Activated CD4-positive, alpha-beta memory T cell treated with anti-CD3 and anti-CD28 coated beads for 36 hours (primary cell): ENCODE results near the gene HTRA3. TPM values are rescaled to one million over a fixed set of nuclear protein-coding genes. Genes with fewer than 3 reads are reported as not detected.

ENCODE experiments used
- CTCF ChIA-PET: fragments of 350-600 bp; sonication (Branson Sonifier 250); formaldehyde crosslinking; loops from one replicate; lab custom pipeline; 2021; ENCODE audit warnings: antibody characterized with exemption, inconsistent platforms; lab: Charles Lee
- POLR2A ChIA-PET: fragments of 350-600 bp; sonication (Branson Sonifier 250); formaldehyde crosslinking; loops from one replicate; lab custom pipeline; 2021; ENCODE audit warnings: antibody characterized with exemption; lab: Charles Lee
- DNase-seq: peaks from one replicate; pipeline ENCODE4 v3.0.0-alpha.2; 2020
- H3K27ac Mint-ChIP-seq: one replicate; pipeline ENCODE4 v1.8.0; 2021; ENCODE audit warnings: mixed read lengths
- H3K27me3 Mint-ChIP-seq: one replicate; pipeline ENCODE4 v1.8.0; 2021; ENCODE audit warnings: mixed read lengths
- H3K36me3 Mint-ChIP-seq: one replicate; pipeline ENCODE4 v1.8.0; 2021; ENCODE audit warnings: mixed read lengths
- H3K4me1 Mint-ChIP-seq: one replicate; pipeline ENCODE4 v1.8.0; 2021; ENCODE audit warnings: low read depth, mixed read lengths
- H3K4me3 Mint-ChIP-seq: one replicate; pipeline ENCODE4 v1.8.0; 2021; ENCODE audit warnings: mild to moderate bottlenecking, mixed read lengths
- H3K9me3 Mint-ChIP-seq: one replicate; pipeline ENCODE4 v1.8.0; 2021; ENCODE audit warnings: mixed read lengths
- intact Hi-C: fragments of 100-400 bp; cut with micrococcal nuclease; formaldehyde crosslinking; loops from one replicate; pipeline ENCODE4 v1.15.1; 2023
- total RNA-seq, 2 experiments: library from RNA; stranded (reverse); gene quantifications; one replicate each; pipeline ENCODE4 v1.2.3, GENCODE V29; 2021

The HTRA3 gene
- total RNA-seq, 2 experiments from 2014 or later, result not detected

DNA sequence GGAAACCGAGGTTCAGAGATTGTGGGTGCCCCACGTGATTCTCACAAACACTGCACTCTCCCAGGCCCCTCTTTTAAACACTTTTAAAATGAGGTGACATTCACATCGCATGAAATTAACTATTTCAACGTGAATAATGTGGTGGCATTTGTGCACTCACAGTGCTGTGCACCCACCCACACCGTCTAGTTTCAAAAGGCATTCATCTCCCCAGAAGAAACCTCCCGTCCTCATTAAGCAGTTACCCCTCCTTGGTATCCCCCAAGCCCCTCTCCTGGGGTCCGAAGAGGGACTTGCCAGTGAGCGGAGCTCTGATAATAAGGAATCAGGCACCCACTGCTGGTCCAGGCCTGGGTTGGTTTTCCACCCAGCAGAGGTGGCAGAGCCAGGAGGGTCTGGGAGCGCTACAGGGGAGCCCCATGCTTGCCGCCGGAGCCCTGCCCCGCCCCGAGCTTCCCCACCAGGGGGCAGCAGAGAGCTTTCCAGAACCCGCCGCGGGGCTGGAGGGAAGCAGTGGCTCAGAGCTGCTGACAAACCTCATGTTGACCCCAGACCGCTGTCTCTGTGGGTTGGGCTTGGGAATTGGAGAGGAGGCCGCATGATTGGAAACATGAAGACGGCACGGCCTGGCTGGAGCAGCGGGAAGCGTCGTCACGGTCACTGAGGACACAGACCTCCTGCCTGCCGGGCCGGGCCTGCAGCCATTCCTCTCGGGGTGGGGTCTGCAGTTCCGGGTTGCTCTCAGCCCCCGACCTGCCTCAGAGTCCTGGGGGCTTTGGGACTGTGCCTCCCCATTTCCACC, 27.5 kb upstream of the HTRA3 start:
- POLR2A ChIA-PET, result no interaction called here
- H3K9me3 Mint-ChIP-seq, result no peaks in the 10 kb centered on the region

DNA sequence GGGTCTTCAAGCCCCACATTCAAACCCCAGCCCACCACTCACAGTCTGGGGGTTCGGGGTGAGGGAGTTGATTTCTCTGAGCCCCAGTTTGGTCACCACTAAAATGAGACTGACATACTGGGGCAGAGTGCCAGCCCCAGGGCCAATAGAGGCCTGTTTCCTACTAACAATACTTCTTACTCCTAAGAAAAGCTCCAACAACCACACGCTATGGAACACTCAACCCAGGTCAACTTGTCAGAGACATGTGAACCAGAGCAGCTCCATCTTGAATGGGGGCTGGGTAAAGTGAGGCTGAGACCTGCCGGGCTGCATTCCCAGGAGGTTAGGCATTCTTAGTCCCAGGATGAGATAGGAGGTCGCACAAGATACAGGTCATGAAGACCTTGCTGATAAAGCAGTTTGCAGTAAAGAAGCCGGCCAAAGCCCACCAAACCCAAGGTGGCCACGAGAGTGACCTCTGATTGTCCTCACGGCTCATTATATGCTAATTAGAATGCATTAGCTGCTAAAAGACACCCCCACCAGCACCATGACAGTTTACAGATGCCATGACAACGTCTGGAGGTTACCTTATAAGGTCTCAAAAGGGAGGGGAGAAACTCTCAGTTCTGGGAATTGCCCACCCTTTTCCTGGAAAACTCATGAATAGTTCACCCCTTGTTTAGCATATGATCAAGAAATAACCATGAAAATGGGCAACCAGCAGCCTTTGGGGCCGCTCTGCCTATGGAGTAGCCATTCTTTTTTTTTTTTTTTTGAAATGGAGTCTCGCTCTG, 26.6 kb upstream of the HTRA3 start:
- CTCF ChIA-PET, result interaction anchor here (0.6 to 2.7 kb wide), 28 partner anchors 10 to 226 kb away, joined by 3 to 24 read pairs (median 4); partner anchors contain the start of gene ABLIM2
- H3K4me3 Mint-ChIP-seq, result no peak overlapping the region
- peaks cover 9% of the 10 kb centered on the region for H3K4me1 Mint-ChIP-seq
- H3K27me3 Mint-ChIP-seq, result no peaks in the 10 kb centered on the region
- no peak for DNase-seq
- H3K36me3 Mint-ChIP-seq, result peaks cover 2% of the 10 kb centered on the region
- no peaks in the 10 kb centered on the region for H3K9me3 Mint-ChIP-seq
- POLR2A ChIA-PET, result no interaction called here
- intact Hi-C loops, result loop anchor here (1.0 to 5.0 kb wide), 3 partner anchors 24 to 349 kb away; partner anchors contain the start of gene CPZ
- no peak overlapping the region for H3K27ac Mint-ChIP-seq

More for the DNA sequence above, 27.5 kb upstream of the HTRA3 start:
- no peak overlapping the region for H3K27ac Mint-ChIP-seq
- H3K36me3 Mint-ChIP-seq, result peaks cover 2% of the 10 kb centered on the region
- H3K27me3 Mint-ChIP-seq, result no peaks in the 10 kb centered on the region
- H3K4me1 Mint-ChIP-seq, result peaks cover 9% of the 10 kb centered on the region
- H3K4me3 Mint-ChIP-seq, result no peak overlapping the region
- intact Hi-C loops, result loop anchor here (1.0 to 5.0 kb wide), 3 partner anchors 25 to 350 kb away; partner anchors contain the start of gene CPZ
- DNase-seq, result peak; percentile 86
- CTCF ChIA-PET, result interaction anchor here (0.6 to 2.7 kb wide), 34 partner anchors 8 to 351 kb away, joined by 3 to 24 read pairs (median 4); partner anchors contain the start of genes ABLIM2, ACOX3 and TRMT44

DNA sequence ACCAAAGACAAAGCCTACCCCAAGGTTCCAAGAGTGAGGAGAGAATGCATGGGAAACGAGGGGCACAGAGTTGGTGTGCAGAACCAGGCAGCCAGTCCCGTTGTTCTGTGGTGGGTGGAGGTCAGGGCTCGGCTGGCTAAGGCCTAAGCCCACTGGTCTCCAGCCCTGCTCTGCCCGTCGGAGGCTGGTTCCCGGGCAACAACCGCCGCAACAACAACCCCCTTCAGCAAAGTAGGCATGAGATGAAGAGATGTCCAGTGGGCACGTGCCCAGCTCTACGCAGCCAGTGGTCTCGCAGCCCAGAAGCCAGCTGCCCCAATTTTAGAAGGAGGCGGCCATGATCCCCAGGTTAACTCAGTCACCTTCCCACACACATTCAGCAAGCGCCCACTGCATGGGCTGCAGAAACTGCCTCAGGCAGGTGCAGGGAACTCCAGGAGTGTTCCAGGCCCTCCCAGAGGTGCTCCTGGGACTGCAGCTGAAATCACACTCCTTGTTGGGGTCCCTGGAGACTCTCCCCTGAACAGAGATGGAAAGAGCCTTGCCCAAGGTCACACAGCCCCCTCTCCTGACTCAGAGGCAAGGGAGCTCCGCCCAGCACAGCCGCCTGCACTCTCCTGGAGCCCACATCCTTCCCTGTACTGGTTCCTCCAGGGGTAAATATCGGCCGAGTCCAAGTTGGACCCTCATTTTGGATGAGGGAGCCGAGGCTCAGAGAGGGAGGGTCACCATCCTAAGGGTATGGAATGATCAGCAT, 25.4 kb upstream of the HTRA3 start:
- ChIA-PET CTCF (interaction anchor here (1.6 to 2.3 kb wide), 2 partner anchors 16 to 159 kb away, joined by 5 to 11 read pairs; no protein-coding TSS in a partner anchor), POLR2A (no interaction called here)

DNA sequence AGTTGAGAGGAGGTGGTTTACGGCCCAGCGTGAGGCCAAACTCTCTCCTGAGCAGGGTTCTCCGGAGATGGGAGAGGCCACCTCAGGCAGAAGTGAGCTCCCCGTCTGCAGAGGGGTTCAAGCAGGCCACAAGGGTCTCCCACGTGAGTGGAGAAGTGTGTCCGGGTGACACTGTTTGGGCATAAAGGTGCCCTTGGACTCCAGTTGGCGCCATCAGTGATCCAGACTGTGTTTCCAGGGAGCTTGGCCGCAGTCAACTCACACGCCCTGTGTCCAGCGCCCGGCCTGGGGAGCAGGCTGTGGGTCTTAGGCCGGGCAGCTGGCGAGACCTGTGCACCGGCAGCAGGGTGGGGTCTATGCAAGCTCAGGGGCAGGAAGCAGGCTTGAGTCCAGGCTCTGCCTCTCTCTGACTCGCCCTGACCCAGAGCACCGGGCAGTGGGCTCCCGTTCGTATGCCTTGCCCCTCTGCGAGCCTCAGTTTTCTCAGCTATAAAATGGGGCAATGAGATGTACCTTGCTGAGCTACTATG, 24.6 kb upstream of the HTRA3 start:
- Mint-ChIP-seq H3K36me3 (no peaks in the 10 kb centered on the region), H3K27ac (no peak overlapping the region), H3K27me3 (peaks cover 1% of the 10 kb centered on the region), H3K4me1 (peaks cover 9% of the 10 kb centered on the region), H3K9me3 (no peaks in the 10 kb centered on the region), H3K4me3 (no peak overlapping the region)
- intact Hi-C loops, result loop anchor here (5.0 kb wide), 1 partner anchor 347 kb away; the partner anchor contains the start of gene CPZ
- CTCF ChIA-PET, result interaction anchor here (1.1 to 1.6 kb wide), 2 partner anchors 10 to 158 kb away, joined by 4 to 5 read pairs; no protein-coding TSS in a partner anchor
- no peak for DNase-seq
- POLR2A ChIA-PET, result no interaction called here

More for the DNA sequence above, 25.4 kb upstream of the HTRA3 start:
- no peak overlapping the region for H3K4me3 Mint-ChIP-seq
- H3K27ac Mint-ChIP-seq, result no peak overlapping the region
- no peaks in the 10 kb centered on the region for H3K9me3 Mint-ChIP-seq
- H3K4me1 Mint-ChIP-seq, result peaks cover 9% of the 10 kb centered on the region
- intact Hi-C loops, result loop anchor here (5.0 kb wide), 1 partner anchor 348 kb away; the partner anchor contains the start of gene CPZ
- DNase-seq, result no peak
- H3K36me3 Mint-ChIP-seq, result peaks cover 2% of the 10 kb centered on the region
- H3K27me3 Mint-ChIP-seq, result peaks cover 1% of the 10 kb centered on the region

DNA sequence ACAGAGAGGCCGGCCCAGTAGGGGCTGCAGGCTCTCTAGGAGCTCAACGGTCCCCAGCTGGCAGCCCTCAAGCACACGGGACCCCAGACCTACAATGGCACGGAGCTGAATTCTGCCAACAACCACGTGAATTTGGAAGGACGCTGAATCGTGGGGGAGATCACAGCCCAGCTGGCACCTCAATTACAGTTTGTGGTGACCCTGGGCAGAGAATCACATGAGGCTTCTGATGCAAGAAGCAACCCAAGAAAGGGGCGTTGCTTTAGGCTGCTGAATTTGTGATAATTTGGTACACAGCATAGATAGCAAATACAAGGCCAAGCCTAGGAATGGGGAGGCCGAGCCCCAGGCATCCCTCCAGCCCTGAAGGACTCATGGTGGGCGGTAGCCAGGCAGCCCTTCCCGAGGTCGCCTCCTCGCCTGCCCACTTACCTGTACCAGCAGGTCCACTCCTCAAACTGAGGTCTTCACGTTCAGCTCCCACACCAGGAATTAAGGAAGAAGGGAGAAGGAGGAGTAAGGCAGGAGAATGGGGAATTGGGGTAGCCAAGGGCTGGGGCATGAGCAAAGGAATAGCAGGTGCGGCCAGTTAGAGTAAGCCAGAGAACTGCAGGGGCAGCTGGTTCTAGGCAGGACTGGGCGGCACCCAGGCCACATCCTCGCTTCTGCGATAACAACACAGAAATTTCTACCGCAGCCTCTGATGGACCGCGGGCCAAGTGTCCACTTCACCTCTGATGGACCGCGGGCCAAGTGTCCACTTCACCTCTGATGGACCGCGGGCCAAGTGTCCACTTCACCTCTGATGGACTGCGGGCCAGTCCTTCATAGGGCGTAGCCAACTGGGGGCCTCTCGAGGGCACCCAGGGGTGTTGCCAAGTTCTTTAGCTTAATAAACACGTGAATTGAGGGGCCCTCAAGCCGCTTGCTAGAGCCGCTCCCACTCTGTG, 23.4 kb upstream of the HTRA3 start:
- no peak overlapping the region for H3K4me3 Mint-ChIP-seq
- H3K9me3 Mint-ChIP-seq, result no peaks in the 10 kb centered on the region
- H3K27me3 Mint-ChIP-seq, result peaks cover 1% of the 10 kb centered on the region
- no peak overlapping the region for H3K27ac Mint-ChIP-seq
- DNase-seq, result no peak
- ChIA-PET CTCF (interaction anchor here (1.1 kb wide), 2 partner anchors 11 to 70 kb away, joined by 4 read pairs; no protein-coding TSS in a partner anchor), POLR2A (no interaction called here)
- intact Hi-C loops, result no loop called here
- H3K36me3 Mint-ChIP-seq, result no peaks in the 10 kb centered on the region
- H3K4me1 Mint-ChIP-seq, result peaks cover 9% of the 10 kb centered on the region

DNA sequence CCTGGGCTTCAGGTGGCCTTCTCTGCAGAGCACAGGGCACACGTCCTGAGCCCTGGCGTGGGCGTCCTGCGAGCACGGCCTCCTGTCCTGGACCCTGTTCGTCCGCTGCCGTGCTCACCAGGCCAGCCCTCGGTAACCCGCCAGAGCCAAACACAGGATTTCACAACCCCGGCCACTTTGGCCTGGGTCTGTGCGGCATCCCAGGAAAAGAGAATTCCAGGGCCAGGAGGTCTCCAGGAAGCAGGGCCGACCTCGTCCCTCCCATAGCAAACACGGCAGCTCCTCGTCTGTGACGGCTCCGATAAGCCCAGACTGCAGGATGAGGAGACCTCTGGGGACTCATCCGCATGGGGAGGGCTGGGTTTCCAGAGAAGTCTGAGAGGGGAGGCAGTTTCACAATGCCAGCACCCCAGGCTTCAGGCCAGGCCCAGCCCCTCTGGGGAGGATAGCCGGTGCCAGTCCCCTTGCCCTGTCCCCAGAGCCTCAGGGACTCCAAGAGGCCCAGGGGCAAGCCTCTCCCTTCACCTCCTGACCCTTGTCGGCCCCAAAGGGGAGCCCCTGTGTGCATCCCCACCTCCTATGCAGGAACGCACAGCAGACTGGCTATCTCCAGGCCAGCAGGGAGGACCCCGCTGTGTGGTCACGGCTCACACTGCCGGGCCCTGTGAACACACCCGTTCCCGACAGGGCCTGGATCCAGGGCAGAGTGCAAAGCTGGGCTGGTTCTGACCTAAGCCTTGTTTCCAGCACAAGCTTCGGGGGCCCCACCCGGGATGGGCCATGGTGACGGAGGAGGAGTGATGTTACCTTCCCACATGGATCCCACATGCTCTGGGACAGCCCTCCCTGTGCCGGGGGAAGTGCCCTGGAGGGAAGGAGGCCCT, 22.3 kb upstream of the HTRA3 start:
- no peak for DNase-seq
- intact Hi-C loops, result no loop called here
- no peaks in the 10 kb centered on the region for H3K36me3 Mint-ChIP-seq
- H3K9me3 Mint-ChIP-seq, result no peaks in the 10 kb centered on the region
- CTCF ChIA-PET, result no interaction called here
- H3K4me1 Mint-ChIP-seq, result peaks cover under 1% of the 10 kb centered on the region
- no peak overlapping the region for H3K27ac Mint-ChIP-seq
- peaks cover 1% of the 10 kb centered on the region for H3K27me3 Mint-ChIP-seq
- H3K4me3 Mint-ChIP-seq, result no peak overlapping the region
- POLR2A ChIA-PET, result no interaction called here

DNA sequence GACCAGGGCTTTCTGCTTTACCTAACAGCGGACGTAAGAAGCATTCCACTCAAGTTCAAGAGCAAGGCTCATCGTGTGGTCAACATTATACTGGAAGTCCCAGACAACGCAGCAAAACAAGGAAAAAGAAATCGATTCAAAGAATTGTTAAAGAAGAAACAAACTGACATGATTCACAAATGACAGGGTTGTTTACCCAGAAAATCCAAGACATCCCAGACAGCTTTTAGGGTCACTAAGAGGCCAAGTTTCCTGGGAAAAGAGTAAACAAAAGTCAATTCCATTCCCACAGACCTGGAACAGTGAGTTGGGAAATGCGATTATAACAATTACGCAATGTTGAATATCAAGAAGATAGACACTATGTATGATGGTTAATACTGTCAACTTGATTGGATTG, 21.5 kb upstream of the HTRA3 start:
- no peak for DNase-seq
- Mint-ChIP-seq H3K9me3 (no peaks in the 10 kb centered on the region), H3K27me3 (peaks cover 1% of the 10 kb centered on the region), H3K4me1 (no peaks in the 10 kb centered on the region), H3K36me3 (no peaks in the 10 kb centered on the region), H3K27ac (no peak overlapping the region), H3K4me3 (no peak overlapping the region)
- CTCF ChIA-PET, result no interaction called here
- intact Hi-C loops, result no loop called here
- POLR2A ChIA-PET, result no interaction called here

DNA sequence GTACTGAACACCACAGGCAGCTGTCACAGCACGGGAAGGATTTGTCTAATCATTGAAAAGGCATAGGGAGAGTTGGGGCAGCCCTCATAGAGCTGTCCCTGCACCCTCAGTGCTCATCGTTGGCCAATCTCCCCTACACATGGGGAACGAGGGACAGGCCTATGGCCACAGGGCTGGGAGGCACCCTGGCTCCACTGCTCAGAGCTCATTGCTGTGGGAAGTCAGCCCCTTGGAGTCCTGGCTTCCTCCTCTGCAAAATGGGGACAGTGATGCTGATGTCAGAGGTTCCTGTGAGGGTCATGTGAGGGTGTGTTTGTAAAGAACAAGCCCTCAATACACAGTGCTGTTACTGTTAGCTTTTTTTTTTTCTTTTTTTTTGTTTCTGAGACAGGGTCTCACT, 19.3 kb upstream of the HTRA3 start:
- POLR2A ChIA-PET, result no interaction called here
- Mint-ChIP-seq H3K4me3 (no peak overlapping the region), H3K36me3 (no peaks in the 10 kb centered on the region), H3K27me3 (peaks cover 1% of the 10 kb centered on the region), H3K9me3 (no peaks in the 10 kb centered on the region), H3K27ac (no peak overlapping the region), H3K4me1 (no peaks in the 10 kb centered on the region)
- CTCF ChIA-PET, result interaction anchor here (0.8 to 1.5 kb wide), 2 partner anchors 8 to 17 kb away, joined by 3 to 4 read pairs; no protein-coding TSS in a partner anchor
- intact Hi-C loops, result no loop called here
- no peak for DNase-seq

DNA sequence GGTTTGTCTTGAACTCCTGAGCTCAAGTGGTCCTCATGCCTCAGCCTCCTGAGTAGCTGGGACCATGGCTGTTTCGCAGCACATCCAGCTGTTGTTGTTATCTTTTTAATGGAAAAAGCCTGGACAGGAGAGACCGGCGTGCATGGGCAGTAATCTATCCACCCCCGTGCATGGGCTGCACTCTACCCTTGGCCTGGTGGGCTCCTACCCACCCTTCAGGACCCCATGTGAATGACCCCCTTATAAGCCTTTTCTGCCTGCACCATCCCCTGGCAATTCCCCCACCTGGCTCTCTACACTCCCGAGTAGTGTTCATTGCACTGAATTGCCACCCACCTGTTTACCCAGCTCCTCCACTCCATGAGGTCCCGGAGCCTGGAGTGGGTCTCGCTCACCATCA, 18.9 kb upstream of the HTRA3 start:
- Mint-ChIP-seq H3K36me3 (no peaks in the 10 kb centered on the region), H3K4me3 (no peak overlapping the region), H3K4me1 (no peaks in the 10 kb centered on the region), H3K9me3 (no peaks in the 10 kb centered on the region), H3K27me3 (peaks cover 1% of the 10 kb centered on the region), H3K27ac (no peak overlapping the region)
- ChIA-PET CTCF (interaction anchor here (0.8 kb wide), 1 partner anchor 9 kb away, joined by 4 read pairs; no protein-coding TSS in a partner anchor), POLR2A (no interaction called here)
- DNase-seq, result no peak
- intact Hi-C loops, result no loop called here
